SK-N-SH (cell line): ENCODE results near the gene DEAF1. TPM values are rescaled to one million over a fixed set of nuclear protein-coding genes. Genes with fewer than 3 reads are reported as not detected.

Source experiments
- CTCF ChIA-PET: fragments of 300-600, 350-600 bp; formaldehyde crosslinking; extraction: SDS; loops from one replicate; lab custom pipeline; 2021; lab: Yijun Ruan, JAX
- POLR2A ChIA-PET: fragments of 350-600 bp; sonication (Branson Sonifier 250); formaldehyde crosslinking; extraction: SDS; loops from one replicate; lab custom pipeline; 2020; ENCODE audit warnings: antibody characterized with exemption, inconsistent platforms; lab: Yijun Ruan, JAX
- DNase-seq: peaks from one replicate; pipeline ENCODE4 v3.0.0; 2012
- H2AFZ ChIP-seq: fragments of 200-600 bp; sonication (generic); 2 replicates; pipeline ENCODE4 v1.8.1; 2016; ENCODE audit warnings: antibody characterized with exemption, mild to moderate bottlenecking, low read depth
- H3F3A ChIP-seq: fragments of 200-600 bp; sonication (generic); replicated peaks from 2 replicates; pipeline ENCODE3; 2016; ENCODE audit warnings: antibody characterized with exemption, mild to moderate bottlenecking; ENCODE audit not compliant: insufficient read depth
- H3K27ac ChIP-seq, 2 experiments: fragments of 200-500 bp in 1 of 2; fragments of 200-600 bp in 1 of 2; sonication (Bioruptor generic) in 1 of 2; sonication (generic), shearing (Covaris generic) in 1 of 2; 2 replicates each; pipeline versions ENCODE4 v1.5.1 to v1.6.1; 2014 to 2016; ENCODE audit warnings: low read depth in 2 of 2, inconsistent platforms in 1 of 2, low read length in 1 of 2, mild to moderate bottlenecking in 1 of 2, mixed read lengths in 1 of 2
- H3K27me3 ChIP-seq: fragments of 200-600 bp; sonication (generic), shearing (Covaris generic); 2 replicates; pipeline ENCODE4 v1.6.1; 2016; ENCODE audit warnings: mixed run types; ENCODE audit not compliant: insufficient read depth
- H3K36me3 ChIP-seq, 2 experiments: fragments of 200-500 bp in 1 of 2; fragments of 200-600 bp in 1 of 2; sonication (Bioruptor generic) in 1 of 2; sonication (generic) in 1 of 2; replicated peaks in 1 of 2; 2 replicates each; pipeline versions ENCODE3 to v1.5.1; 2014 to 2016; ENCODE audit warnings: low read length in 1 of 2, mild to moderate bottlenecking in 1 of 2; ENCODE audit not compliant: insufficient read depth in 2 of 2, control insufficient read depth in 1 of 2
- H3K4me1 ChIP-seq, 2 experiments: fragments of 200-500 bp in 1 of 2; fragments of 200-600 bp in 1 of 2; sonication (Bioruptor generic) in 1 of 2; sonication (generic), shearing (Covaris generic) in 1 of 2; 2 replicates each; pipeline versions ENCODE4 v1.5.1 to v1.6.1; 2014 to 2016; ENCODE audit warnings: low read depth in 1 of 2, low read length in 1 of 2, mixed run types in 1 of 2; ENCODE audit not compliant: insufficient read depth in 2 of 2, control insufficient read depth in 1 of 2
- H3K4me2 ChIP-seq: fragments of 200-600 bp; sonication (generic), shearing (Covaris generic); 2 replicates; pipeline ENCODE4 v1.6.1; 2017; ENCODE audit warnings: mixed run types
- H3K4me3 ChIP-seq, 2 experiments: fragments of 200-500 bp in 1 of 2; fragments of 200-600 bp in 1 of 2; sonication (Bioruptor generic) in 1 of 2; sonication (generic), shearing (Covaris generic) in 1 of 2; 2 replicates each; pipeline versions ENCODE4 v1.5.1 to v1.8.1; 2014 to 2016; ENCODE audit warnings: low read depth in 2 of 2, inconsistent platforms in 1 of 2, low read length in 1 of 2, mild to moderate bottlenecking in 1 of 2, mixed read lengths in 1 of 2, moderate library complexity in 1 of 2
- H3K79me2 ChIP-seq: fragments of 200-600 bp; sonication (generic); 2 replicates; pipeline ENCODE4 v1.8.1; 2017; ENCODE audit warnings: mild to moderate bottlenecking; ENCODE audit not compliant: insufficient read depth
- H3K9ac ChIP-seq: fragments of 200-600 bp; sonication (generic); 2 replicates; pipeline ENCODE4 v1.6.1; 2017; ENCODE audit warnings: mixed run types
- H3K9me2 ChIP-seq: fragments of 200-600 bp; sonication (generic); 2 replicates; pipeline ENCODE4 v1.6.1; 2017; ENCODE audit warnings: mixed run types
- H3K9me3 ChIP-seq: fragments of 200-600 bp; sonication (generic); 2 replicates; pipeline ENCODE4 v1.6.1; 2017; ENCODE audit warnings: mixed run types, mild to moderate bottlenecking, moderate library complexity
- H4K20me1 ChIP-seq: fragments of 200-600 bp; sonication (generic); 2 replicates; pipeline ENCODE4 v1.6.1; 2017; ENCODE audit warnings: mild to moderate bottlenecking, mixed run types; ENCODE audit not compliant: insufficient read depth
- EZH2phosphoT487 ChIP-seq: fragments of 200-600 bp; sonication (generic); IDR thresholded peaks from 2 replicates; pipeline ENCODE4 v1.6.1; 2017; ENCODE audit warnings: low read depth, mixed run types, mild to moderate bottlenecking, antibody characterized with exemption, moderate library complexity, borderline replicate concordance
- FOSL2 ChIP-seq: IDR thresholded peaks from 2 replicates; pipeline ENCODE4 v1.4.0; 2012; ENCODE audit warnings: low read depth, mild to moderate bottlenecking, moderate library complexity, borderline replicate concordance
- FOXM1 ChIP-seq: IDR thresholded peaks from 2 replicates; pipeline ENCODE4 v1.4.0; 2012; ENCODE audit warnings: low read depth, mild to moderate bottlenecking
- GABPA ChIP-seq: IDR thresholded peaks from 2 replicates; pipeline ENCODE4 v1.4.0; 2012; ENCODE audit warnings: low read depth, mild to moderate bottlenecking
- GATA2 ChIP-seq: sonication (generic); formaldehyde crosslinking; IDR thresholded peaks from 2 replicates; pipeline ENCODE4 v1.5.0; 2020; ENCODE audit warnings: mild to moderate bottlenecking, missing genetic modification reagents
- JUND ChIP-seq: IDR thresholded peaks from 2 replicates; pipeline ENCODE4 v1.4.0; 2012
- MAX ChIP-seq: IDR thresholded peaks from 2 replicates; pipeline ENCODE4 v1.4.0; 2012; ENCODE audit warnings: low read depth
- MEF2A ChIP-seq: IDR thresholded peaks from 2 replicates; pipeline ENCODE4 v1.4.0; 2012; ENCODE audit warnings: low read depth, borderline replicate concordance
- MXI1 ChIP-seq: IDR thresholded peaks from 2 replicates; pipeline ENCODE4 v1.6.1; 2012; ENCODE audit warnings: mild to moderate bottlenecking, low read depth, low read length, improper control_type of control experiment
- NRF1 ChIP-seq: IDR thresholded peaks from 2 replicates; pipeline ENCODE4 v1.6.1; 2012; ENCODE audit warnings: low read depth, mild to moderate bottlenecking, low read length
- RAD21 ChIP-seq: IDR thresholded peaks from 2 replicates; pipeline ENCODE4 v1.6.1; 2012; ENCODE audit warnings: mild to moderate bottlenecking, low read length
- RCOR1 ChIP-seq: fragments of 150-350 bp; IDR thresholded peaks from 2 replicates; pipeline ENCODE4 v1.6.1; 2017; ENCODE audit warnings: antibody characterized with exemption, low read length
- RXRA ChIP-seq: IDR thresholded peaks from 2 replicates; pipeline ENCODE4 v1.4.0; 2012; ENCODE audit warnings: low read depth, mild to moderate bottlenecking, borderline replicate concordance
- SIN3A ChIP-seq: IDR thresholded peaks from 2 replicates; pipeline ENCODE4 v1.6.1; 2012; ENCODE audit warnings: low read depth, mild to moderate bottlenecking, low read length, moderate library complexity, borderline replicate concordance
- TAF1 ChIP-seq: IDR thresholded peaks from 2 replicates; pipeline ENCODE4 v1.6.1; 2012; ENCODE audit warnings: low read depth, mild to moderate bottlenecking, low read length, moderate library complexity, borderline replicate concordance
- TCF12 ChIP-seq: IDR thresholded peaks from 2 replicates; pipeline ENCODE4 v1.4.0; 2012
- YY1 ChIP-seq: IDR thresholded peaks from 2 replicates; pipeline ENCODE4 v1.4.0; 2012; ENCODE audit warnings: low read depth, mild to moderate bottlenecking
- ZBTB33 ChIP-seq: IDR thresholded peaks from 2 replicates; pipeline ENCODE4 v1.4.0; 2012; ENCODE audit warnings: low read depth, borderline replicate concordance
- WGBS: methylation state at CpG from one replicate; pipeline ENCODE4 v1.1.6; 2017; ENCODE audit warnings: low lambda C conversion rate; 5-methylcytosine and 5-hydroxymethylcytosine counted together
- polyA plus RNA-seq, 3 experiments: library from polyadenylated mRNA; depleted of rRNA; stranded (reverse); fragments of >200 nt; gene quantifications; 2 replicates each; pipeline ENCODE4 v1.2.3, GENCODE V29; 2012

DEAF1 gene
- polyA plus RNA-seq, 1 of the 3 experiments (the other 2 are of a cell fraction): 40.6 TPM

- Histone ChIP-seq H3K9ac (no peak overlapping the region), H3K4me1 (peaks cover 0 to 5% of the 10 kb centered on the region in 2 experiments; a peak in 1 of 4 replicates), H3K4me2 (no peak overlapping the region), H3K79me2 (no peaks in the 10 kb centered on the region), H3K36me3 (no peaks in the 10 kb centered on the region), H3K27ac (no peak overlapping the region), H3F3A (no peaks in the 10 kb centered on the region), H2AFZ (no peak overlapping the region), H4K20me1 (no peaks in the 10 kb centered on the region), H3K9me3 (no peaks in the 10 kb centered on the region), H3K9me2 (no peaks in the 10 kb centered on the region), H3K27me3 (peaks cover 11% of the 10 kb centered on the region; the same call in 1 of the 2 replicates), H3K4me3 (no peak overlapping the region)
- DNase-seq: no peak
- CTCF ChIA-PET: no interaction called here
- 95% methylated on average over 6 of the region's 6 CpGs for WGBS
- POLR2A ChIA-PET: no interaction called here
- no peak for TF ChIP-seq FOXM1
- no peak for TF ChIP-seq GATA2 (CRISPR knock-in tag)
- no peak for TF ChIP-seq RXRA
- no peak for TF ChIP-seq YY1
Measured at GRCh38 chr11:714436-714835, 19.4 kb upstream of the DEAF1 start.

- no peak for TF ChIP-seq NRF1
- TF ChIP-seq EZH2phosphoT487: no peak
- no peak for TF ChIP-seq JUND
- TF ChIP-seq GABPA: no peak
- TF ChIP-seq SIN3A: no peak
- no peak for TF ChIP-seq TAF1
- TF ChIP-seq MAX: no peak
- TF ChIP-seq RCOR1: no peak
- TF ChIP-seq YY1: no peak
- TF ChIP-seq GATA2 (CRISPR knock-in tag): no peak
- no peak for TF ChIP-seq RAD21
- no peak for TF ChIP-seq TCF12
- TF ChIP-seq FOSL2: no peak
- no peak for TF ChIP-seq RXRA
- no peak for TF ChIP-seq FOXM1
- no peak for TF ChIP-seq MXI1
- no peak for TF ChIP-seq ZBTB33
- no peak for TF ChIP-seq MEF2A
- H3K79me2 ChIP-seq: no peaks in the 10 kb centered on the region
- H3K4me3 ChIP-seq: no peak overlapping the region
- no peaks in the 10 kb centered on the region for H3K9me3 ChIP-seq
- ChIA-PET POLR2A (interaction anchor here (0.6 kb wide), 1 partner anchor 10 kb away, joined by 3 read pairs; no protein-coding TSS in a partner anchor), CTCF (interaction anchor here (0.9 to 1.3 kb wide), 3 partner anchors 12 to 18 kb away, joined by 4 read pairs; no protein-coding TSS in a partner anchor)
- no peaks in the 10 kb centered on the region for H3K27me3 ChIP-seq
- no peaks in the 10 kb centered on the region for H4K20me1 ChIP-seq
- peaks cover 0 to 5% of the 10 kb centered on the region in 2 experiments; a peak in 1 of 4 replicates for H3K4me1 ChIP-seq
- no peak overlapping the region for H2AFZ ChIP-seq
- DNase-seq: peak; percentile 37
- H3K9ac ChIP-seq: no peak overlapping the region
- H3K4me2 ChIP-seq: no peak overlapping the region
- H3F3A ChIP-seq: no peaks in the 10 kb centered on the region
- no peaks in the 10 kb centered on the region for H3K36me3 ChIP-seq
- WGBS: 79% methylated on average over 22 of the region's 27 CpGs
- no peaks in the 10 kb centered on the region for H3K9me2 ChIP-seq
- H3K27ac ChIP-seq: no peak overlapping the region
Measured at GRCh38 chr11:709109-709997, 14.3 kb upstream of the DEAF1 start.
